Tibial nerve (tissue), 4 donors: ENCODE measurements around the gene SF3A1. TPM values are rescaled to one million over a fixed set of nuclear protein-coding genes. Genes with fewer than 3 reads are reported as not detected.

Experiments
- DNase-seq, 2 donors: peaks; one replicate each; pipeline ENCODE4 v3.0.0-alpha.2; 2019; ENCODE audit warnings: low spot score in 2 of 2
- H3K27ac ChIP-seq, 4 donors: fragments of 200-600 bp; sonication (generic) in 3 of 4; one replicate each; pipeline ENCODE4 v1.5.1; 2017 to 2019; ENCODE audit warnings: mild to moderate bottlenecking in 1 of 4
- H3K27me3 ChIP-seq, 2 donors: fragments of 200-600 bp; sonication (generic) in 1 of 2; one replicate each; pipeline versions ENCODE4 v1.5.1 to v1.6.0; 2017 to 2019
- H3K36me3 ChIP-seq, 3 donors: fragments of 200-600 bp; sonication (generic); one replicate each; pipeline ENCODE4 v1.5.1; 2018 to 2019
- H3K4me1 ChIP-seq, 4 donors: fragments of 200-600 bp; sonication (generic) in 3 of 4; one replicate each; pipeline ENCODE4 v1.5.1; 2017 to 2019
- H3K4me3 ChIP-seq, 4 donors: fragments of 200-600 bp; sonication (generic) in 3 of 4; one replicate each; pipeline ENCODE4 v1.5.1; 2017 to 2019; ENCODE audit warnings: mild to moderate bottlenecking in 1 of 4, moderate library complexity in 1 of 4
- H3K9me3 ChIP-seq, 4 donors: fragments of 200-600 bp; sonication (generic) in 3 of 4; one replicate each; pipeline ENCODE4 v1.5.1; 2017 to 2019
- EP300 ChIP-seq, 2 donors: sonication (generic); formaldehyde crosslinking; IDR thresholded peaks; one replicate each; pipeline ENCODE4 v1.6.1; 2017; ENCODE audit warnings: antibody characterized with exemption in 2 of 2, mild to moderate bottlenecking in 1 of 2
- POLR2A ChIP-seq, 2 donors: fragments of 450-650 bp; IDR thresholded peaks; one replicate each; pipeline ENCODE4 v1.6.1; 2017; ENCODE audit warnings: antibody characterized with exemption in 2 of 2, mild to moderate bottlenecking in 2 of 2, moderate library complexity in 2 of 2
- WGBS, 2 donors: methylation state at CpG; one replicate each; pipeline ENCODE4 v1.1.5; 2018; 5-methylcytosine and 5-hydroxymethylcytosine counted together
- total RNA-seq, 4 donors: library from RNA; depleted of rRNA; stranded (reverse); fragments of >200 nt; gene quantifications; one replicate each; pipeline ENCODE4 v1.1.0, GENCODE V29; 2016
- TF ChIP-seq, protein P1 (sequence below), 5 experiments: fragments of 200-600 bp in 3 of 5; fragments of 450-650 bp in 2 of 5; sonication (generic) in 3 of 5; IDR thresholded peaks; one replicate each; pipeline ENCODE4 v1.5.1; 2016 to 2019; ENCODE audit warnings: antibody characterized with exemption in 5 of 5, mild to moderate bottlenecking in 3 of 5, moderate library complexity in 2 of 5

Gene SF3A1
- total RNA-seq, 4 donors from 2014 or later = 76.2 to 98.1 (median 91.7) TPM

DNA sequence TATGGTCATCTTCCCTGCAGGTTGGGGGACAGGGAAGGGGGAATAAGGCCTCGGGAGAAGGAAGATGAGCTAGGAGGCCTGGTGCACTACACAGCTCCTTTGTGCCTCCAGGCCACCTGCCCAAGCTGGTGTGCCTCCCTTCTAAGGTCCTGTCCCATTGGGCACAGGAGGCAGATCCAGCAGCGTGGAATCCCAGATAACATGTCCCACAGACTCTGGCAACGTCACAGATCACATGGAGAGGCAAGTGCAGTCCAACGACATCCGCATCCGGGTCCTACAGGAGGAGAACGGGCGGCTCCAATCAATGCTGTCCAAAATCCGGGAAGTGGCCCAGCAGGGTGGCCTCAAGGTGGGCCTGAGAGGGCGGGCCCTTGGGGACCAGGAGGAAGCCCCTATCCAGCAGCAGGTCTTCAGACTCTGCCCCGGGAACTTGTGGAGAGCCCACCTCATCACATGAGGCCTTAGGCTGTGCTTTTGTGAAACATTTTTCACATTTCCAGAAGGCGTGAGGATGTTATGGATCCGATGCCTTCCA, 18.7 kb upstream of the SF3A1 start:
- Histone ChIP-seq H3K27ac (no peak overlapping the region), H3K4me1 (no peaks in the 10 kb centered on the region), H3K36me3 (peaks cover 0 to 54% (median 0%) of the 10 kb centered on the region in 3 donors), H3K9me3 (no peaks in the 10 kb centered on the region), H3K4me3 (no peak overlapping the region), H3K27me3 (no peaks in the 10 kb centered on the region)
- TF ChIP-seq, protein P1, sequence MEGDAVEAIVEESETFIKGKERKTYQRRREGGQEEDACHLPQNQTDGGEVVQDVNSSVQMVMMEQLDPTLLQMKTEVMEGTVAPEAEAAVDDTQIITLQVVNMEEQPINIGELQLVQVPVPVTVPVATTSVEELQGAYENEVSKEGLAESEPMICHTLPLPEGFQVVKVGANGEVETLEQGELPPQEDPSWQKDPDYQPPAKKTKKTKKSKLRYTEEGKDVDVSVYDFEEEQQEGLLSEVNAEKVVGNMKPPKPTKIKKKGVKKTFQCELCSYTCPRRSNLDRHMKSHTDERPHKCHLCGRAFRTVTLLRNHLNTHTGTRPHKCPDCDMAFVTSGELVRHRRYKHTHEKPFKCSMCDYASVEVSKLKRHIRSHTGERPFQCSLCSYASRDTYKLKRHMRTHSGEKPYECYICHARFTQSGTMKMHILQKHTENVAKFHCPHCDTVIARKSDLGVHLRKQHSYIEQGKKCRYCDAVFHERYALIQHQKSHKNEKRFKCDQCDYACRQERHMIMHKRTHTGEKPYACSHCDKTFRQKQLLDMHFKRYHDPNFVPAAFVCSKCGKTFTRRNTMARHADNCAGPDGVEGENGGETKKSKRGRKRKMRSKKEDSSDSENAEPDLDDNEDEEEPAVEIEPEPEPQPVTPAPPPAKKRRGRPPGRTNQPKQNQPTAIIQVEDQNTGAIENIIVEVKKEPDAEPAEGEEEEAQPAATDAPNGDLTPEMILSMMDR (IDR thresholded peaks at IDR 0.05) = no peak
- TF ChIP-seq EP300 (IDR thresholded peaks at IDR 0.05) (no peak), POLR2A (IDR thresholded peaks at IDR 0.05) (no peak)
- no peak for DNase-seq
- WGBS, 2 donors = 86 to 94% methylated on average over 5 to 13 of the region's 13 CpGs

DNA sequence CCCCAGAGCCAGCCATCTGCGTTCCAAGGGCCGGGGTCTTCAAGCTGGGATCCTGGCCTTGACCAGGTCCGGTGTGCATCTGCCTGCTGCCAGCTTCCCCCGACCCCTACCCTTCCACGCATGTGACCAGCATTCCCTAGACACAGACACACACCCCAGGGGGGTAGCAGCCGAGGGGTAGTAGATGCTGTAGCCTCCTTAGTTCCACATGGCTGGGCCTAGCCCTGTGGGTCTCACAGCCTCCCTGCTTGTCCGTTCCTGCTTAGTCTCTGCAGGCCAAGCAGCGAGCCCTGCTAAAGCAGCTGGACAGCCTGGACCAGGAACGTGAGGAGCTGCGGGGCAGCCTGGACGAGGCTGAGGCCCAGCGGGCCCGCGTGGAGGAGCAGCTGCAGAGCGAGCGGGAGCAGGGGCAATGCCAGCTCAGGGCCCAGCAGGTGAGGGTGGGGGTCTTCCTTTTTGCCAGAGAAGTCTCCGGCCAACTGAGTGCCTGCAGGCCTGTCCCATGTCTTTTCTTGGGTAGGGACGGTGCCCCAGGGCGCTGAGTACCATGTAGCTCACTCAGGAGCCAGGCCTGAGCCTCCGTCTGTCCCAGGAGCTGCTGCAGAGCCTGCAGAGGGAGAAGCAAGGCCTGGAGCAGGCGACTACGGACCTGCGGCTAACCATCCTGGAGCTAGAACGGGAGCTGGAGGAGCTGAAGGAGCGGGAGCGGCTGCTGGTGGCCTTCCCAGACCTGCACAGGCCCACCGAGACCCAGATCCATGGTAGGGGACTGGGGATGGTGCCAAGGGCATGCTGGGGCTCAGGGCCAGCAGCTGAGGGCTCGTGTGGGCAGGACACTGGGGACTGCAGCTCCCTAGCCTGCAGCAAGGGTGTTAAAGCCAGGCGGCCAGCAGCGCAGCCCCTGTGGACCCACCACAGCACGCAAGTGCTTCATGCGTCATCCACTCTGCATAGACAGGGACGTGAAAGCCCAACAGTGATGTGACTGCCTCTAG, 16.9 kb upstream of the SF3A1 start:
- H3K27ac ChIP-seq = no peak overlapping the region
- 72 to 80% methylated on average over 27 to 28 of the region's 33 CpGs for WGBS, 2 donors

DNA sequence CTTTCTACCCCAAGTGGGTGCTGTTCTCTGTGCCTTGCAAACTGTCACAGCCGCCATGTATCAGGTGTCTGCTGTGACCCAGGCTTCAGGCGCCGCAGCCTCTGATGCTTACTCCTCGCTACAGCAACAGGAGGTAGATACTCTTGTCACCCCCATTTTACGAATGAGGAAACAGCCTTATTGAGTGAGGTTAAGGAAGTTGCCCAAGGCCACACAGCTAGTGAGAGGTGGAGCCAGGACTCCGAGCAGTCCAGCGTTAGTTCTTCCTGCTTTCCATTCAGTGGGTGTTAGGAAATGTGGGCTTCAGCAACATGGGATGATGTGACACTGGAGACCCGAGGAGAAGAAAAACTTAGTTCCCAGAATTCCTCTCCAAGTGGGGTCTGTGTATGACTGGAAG, 16.2 kb upstream of the SF3A1 start:
- WGBS, 2 donors = 46 to 56% methylated on average over 5 to 8 of the region's 8 CpGs
- no peak overlapping the region for H3K4me3 ChIP-seq
- no peaks in the 10 kb centered on the region for H3K27me3 ChIP-seq
- H3K9me3 ChIP-seq = no peaks in the 10 kb centered on the region
- no peaks in the 10 kb centered on the region for H3K4me1 ChIP-seq
- TF ChIP-seq, protein P1 (IDR thresholded peaks at IDR 0.05) = no peak
- no peak for TF ChIP-seq POLR2A (IDR thresholded peaks at IDR 0.05)
- no peak for TF ChIP-seq EP300 (IDR thresholded peaks at IDR 0.05)
- no peak for DNase-seq
- no peak overlapping the region for H3K27ac ChIP-seq
- peaks cover 0 to 37% (median 0%) of the 10 kb centered on the region in 3 donors for H3K36me3 ChIP-seq

More for the DNA sequence above, 16.9 kb upstream of the SF3A1 start:
- no peaks in the 10 kb centered on the region for H3K9me3 ChIP-seq
- TF ChIP-seq, protein P1 (IDR thresholded peaks at IDR 0.05) = no peak
- no peak for TF ChIP-seq POLR2A (IDR thresholded peaks at IDR 0.05)
- TF ChIP-seq EP300 (IDR thresholded peaks at IDR 0.05) = no peak
- no peaks in the 10 kb centered on the region for H3K4me1 ChIP-seq
- H3K27me3 ChIP-seq = no peaks in the 10 kb centered on the region
- peaks cover 0 to 43% (median 0%) of the 10 kb centered on the region in 3 donors for H3K36me3 ChIP-seq
- H3K4me3 ChIP-seq = no peak overlapping the region
- no peak for DNase-seq

DNA sequence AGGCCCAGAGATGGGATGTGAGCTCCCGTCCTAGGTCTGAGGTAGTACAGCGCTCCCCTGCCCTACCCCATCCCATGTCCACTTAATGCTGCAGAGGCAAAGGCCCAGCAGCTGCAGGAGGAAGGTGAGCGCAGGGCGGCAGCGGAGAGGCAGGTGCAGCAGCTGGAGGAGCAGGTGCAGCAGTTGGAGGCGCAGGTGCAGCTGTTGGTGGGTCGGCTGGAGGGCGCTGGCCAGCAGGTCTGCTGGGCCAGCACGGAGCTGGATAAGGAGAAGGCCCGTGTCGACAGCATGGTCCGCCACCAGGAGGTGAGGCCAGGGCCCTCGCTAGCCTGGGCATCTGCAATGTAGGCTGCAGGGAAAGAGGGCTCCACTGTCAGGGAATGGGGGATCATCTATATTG, 15.3 kb upstream of the SF3A1 start:
- WGBS, 2 donors = 82 to 86% methylated on average over 12 to 13 of the region's 13 CpGs
- Histone ChIP-seq H3K27me3 (no peaks in the 10 kb centered on the region), H3K4me1 (no peaks in the 10 kb centered on the region), H3K9me3 (no peaks in the 10 kb centered on the region), H3K27ac (no peak overlapping the region), H3K36me3 (peaks cover 0 to 28% (median 0%) of the 10 kb centered on the region in 3 donors), H3K4me3 (no peak overlapping the region)
- no peak for DNase-seq
- TF ChIP-seq POLR2A (IDR thresholded peaks at IDR 0.05) (no peak), EP300 (IDR thresholded peaks at IDR 0.05) (no peak)
- TF ChIP-seq, protein P1 (IDR thresholded peaks at IDR 0.05) = no peak

DNA sequence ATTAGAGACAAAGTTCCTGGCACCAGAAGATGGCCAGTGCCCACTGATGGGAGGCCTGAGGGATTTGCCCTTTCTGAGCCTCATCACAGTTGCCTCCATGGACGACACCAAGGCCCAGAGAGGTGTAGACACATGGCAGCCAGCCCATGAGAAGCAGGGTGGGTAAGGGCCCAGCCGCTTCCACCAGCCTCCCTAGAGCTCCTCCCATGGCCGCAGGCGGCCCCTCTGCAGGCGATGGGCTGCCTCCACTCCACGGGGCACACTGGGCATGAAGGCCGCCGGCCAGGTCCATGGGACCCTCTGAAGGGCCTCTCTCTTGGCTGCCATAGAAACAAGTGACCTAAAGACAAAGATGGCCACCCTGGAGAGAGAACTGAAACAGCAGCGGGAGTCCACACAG, 14.6 kb upstream of the SF3A1 start:
- Histone ChIP-seq H3K9me3 (no peaks in the 10 kb centered on the region), H3K27me3 (no peaks in the 10 kb centered on the region), H3K27ac (no peak overlapping the region), H3K4me3 (no peak overlapping the region), H3K36me3 (peaks cover 0 to 24% (median 0%) of the 10 kb centered on the region in 3 donors), H3K4me1 (no peaks in the 10 kb centered on the region)
- 94 to 96% methylated on average over 9 of the region's 9 CpGs for WGBS, 2 donors
- no peak for DNase-seq
- no peak for TF ChIP-seq POLR2A (IDR thresholded peaks at IDR 0.05)
- TF ChIP-seq, protein P1 (IDR thresholded peaks at IDR 0.05) = no peak
- no peak for TF ChIP-seq EP300 (IDR thresholded peaks at IDR 0.05)
